DMS79 (cell line): ENCODE data around the gene ZFYVE21.

Experiments
- DNase-seq: peaks from one replicate; lab custom pipeline; 2025; lab: John Stamatoyannopoulos, UW

The ZFYVE21 gene

GRCh38 chr14:103737432-103738045, 21.9 kb downstream of the ZFYVE21 start:
- no peak for DNase-seq

DNA sequence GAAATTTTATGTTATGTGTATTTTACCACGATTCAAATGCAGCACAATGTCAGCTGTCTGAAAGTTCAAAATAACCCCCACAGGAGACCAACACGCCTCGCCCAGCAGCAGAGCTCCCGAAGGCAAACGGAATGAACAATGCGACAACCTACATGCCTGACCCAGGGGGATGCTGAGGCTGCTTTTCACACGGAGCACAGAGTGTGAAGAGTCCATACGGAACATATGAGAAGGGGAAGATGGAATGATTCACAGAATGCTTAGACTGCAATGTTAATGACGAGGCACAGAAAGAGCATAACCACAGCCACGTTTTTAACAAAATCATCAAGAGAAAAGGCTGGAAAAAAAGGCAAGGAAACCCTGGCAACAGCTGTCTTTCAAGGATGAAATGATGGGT, 22.6 kb downstream of the ZFYVE21 start:
- no peak for DNase-seq

DNA sequence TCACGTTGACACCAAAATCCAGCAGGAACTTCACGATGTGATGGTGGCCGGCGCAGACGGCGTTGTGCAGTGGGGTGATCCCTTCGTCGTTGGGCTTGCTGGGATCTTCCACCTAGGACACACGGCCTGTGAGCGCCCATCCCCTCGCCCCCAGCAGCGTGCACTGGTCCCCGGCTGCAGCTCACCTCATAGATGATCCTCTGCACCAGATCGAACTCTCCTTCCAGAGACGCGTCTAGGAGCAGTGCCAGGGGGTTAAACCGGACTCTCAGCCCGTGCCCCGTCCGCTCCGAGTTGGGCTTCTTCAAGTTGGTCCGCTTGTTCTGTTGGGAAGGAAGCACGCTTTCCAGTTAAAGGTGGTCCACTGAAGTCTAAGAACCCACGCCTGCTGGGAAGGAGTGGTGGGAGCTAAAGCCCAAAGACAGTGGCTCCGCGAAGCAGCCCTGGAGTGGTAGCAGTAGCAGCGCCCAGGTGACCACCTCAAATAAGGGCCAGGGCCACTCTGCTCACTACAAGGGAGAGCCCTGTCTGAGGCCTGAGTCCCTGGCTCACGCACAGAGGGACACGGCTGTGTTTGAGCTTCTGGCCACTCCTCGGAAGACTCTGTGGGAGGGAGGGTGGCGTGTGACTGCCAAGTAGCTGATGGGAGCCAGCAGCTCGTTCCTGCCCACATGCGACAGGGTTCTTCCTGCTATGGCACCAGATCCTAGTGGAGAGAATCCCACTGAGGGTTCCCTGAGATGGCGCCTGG, 23.3 kb downstream of the ZFYVE21 start:
- DNase-seq: no peak

GRCh38 chr14:103739466-103739792, 23.8 kb downstream of the ZFYVE21 start:
- no peak for DNase-seq

GRCh38 chr14:103739793-103740501, 24.3 kb downstream of the ZFYVE21 start:
- DNase-seq: no peak

DNA sequence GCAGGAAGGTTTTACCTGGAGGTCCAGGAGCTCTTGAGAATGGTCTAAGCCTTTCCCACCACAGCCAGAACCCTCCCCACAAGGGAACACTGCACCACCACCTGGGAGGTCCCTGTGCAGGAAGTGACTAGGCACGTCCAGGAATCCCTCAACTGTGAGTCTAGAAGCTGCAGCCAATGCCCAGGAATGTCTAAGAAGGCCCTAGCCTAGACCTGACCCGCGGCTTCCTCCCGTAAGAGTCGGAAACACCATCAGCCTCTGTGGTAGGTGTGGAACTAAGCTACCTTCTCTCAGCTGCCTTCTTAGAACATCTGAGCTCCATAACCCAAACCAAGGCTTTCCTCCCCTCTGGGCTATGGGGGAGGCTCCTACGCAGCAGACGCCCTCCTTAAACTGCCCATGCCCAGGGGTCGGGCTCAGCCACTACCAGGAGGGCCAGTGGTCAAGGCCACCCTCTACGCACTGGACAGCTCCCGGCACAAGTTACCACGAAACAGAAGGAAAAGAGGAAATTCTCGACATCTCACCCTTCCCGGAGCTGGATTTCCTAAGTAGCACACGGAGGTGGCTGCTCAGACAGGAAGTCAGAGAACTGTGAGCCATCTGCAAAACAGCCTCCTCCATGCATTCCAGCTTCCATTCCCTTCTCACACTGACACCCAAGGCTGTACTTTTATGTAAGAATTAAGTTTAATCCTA, 25.5 kb downstream of the ZFYVE21 start:
- no peak for DNase-seq

- DNase-seq: no peak
These were observed 26.3 kb downstream of the ZFYVE21 start for GRCh38 chr14:103741876-103742275.

DNA sequence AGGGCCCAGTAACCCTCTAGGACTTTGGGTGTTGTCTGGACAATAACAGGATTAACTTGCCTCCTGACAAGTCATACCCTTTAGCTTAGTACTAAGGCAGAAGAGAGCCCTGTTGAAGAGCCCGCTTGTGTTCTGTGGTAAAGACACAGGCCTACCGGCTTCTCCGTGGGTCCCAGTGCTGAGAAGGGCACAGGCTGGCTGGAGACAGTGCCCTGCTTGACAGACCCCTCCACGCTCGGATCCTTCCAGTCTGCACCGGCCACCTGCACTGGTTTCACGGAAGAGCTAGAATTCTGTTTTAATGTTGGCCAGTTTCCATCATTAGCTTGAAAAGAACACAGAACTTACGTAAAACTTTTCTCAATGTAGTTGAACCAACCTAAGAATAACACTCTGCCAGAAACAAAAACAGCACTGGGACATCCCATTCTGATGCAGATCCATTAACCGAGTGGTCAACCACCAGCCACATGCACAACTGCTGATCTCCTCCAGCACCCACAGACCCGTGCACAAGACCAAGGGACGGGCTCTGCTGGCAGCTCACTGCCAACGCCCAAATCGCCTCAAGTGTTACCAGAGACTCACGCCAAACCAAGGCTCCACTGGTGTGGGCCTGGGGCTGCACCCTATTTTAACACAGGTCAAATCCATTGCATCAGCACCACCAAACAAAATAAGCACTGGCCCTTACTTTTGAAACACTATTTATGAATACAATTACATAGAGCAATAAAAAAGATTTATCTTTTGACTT, 27.1 kb downstream of the ZFYVE21 start:
- no peak for DNase-seq

GRCh38 chr14:103743691-103744090, 28.1 kb downstream of the ZFYVE21 start:
- no peak for DNase-seq

GRCh38 chr14:103744621-103745395, 29.2 kb downstream of the ZFYVE21 start:
- DNase-seq: no peak

GRCh38 chr14:103745424-103745823, 29.8 kb downstream of the ZFYVE21 start:
- DNase-seq: no peak

DNA sequence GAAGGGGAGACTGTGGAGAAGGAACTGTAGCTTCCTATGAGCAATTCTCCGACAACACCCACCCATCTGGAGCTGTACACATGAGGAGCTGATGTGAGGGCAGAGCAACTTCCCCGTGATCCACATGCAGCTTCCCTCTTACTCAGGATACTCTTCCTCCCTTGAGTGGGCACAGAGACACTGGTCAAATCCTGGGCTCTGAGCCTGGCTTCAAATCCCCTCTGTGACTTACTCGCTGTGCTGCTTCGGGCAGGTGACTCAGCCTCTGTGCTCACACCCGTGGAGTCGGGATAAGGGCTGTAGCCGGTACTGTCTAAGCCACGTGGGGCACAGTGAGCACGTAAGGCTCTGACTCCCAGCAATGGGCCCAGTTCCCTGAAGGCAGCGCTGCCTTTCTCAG, 31.1 kb downstream of the ZFYVE21 start:
- no peak for DNase-seq

GRCh38 chr14:103748534-103748857, 32.9 kb downstream of the ZFYVE21 start:
- no peak for DNase-seq

GRCh38 chr14:103749452-103749851, 33.8 kb downstream of the ZFYVE21 start:
- no peak for DNase-seq

- DNase-seq: no peak
These were observed 34.2 kb downstream of the ZFYVE21 start for GRCh38 chr14:103749860-103750259.

DNA sequence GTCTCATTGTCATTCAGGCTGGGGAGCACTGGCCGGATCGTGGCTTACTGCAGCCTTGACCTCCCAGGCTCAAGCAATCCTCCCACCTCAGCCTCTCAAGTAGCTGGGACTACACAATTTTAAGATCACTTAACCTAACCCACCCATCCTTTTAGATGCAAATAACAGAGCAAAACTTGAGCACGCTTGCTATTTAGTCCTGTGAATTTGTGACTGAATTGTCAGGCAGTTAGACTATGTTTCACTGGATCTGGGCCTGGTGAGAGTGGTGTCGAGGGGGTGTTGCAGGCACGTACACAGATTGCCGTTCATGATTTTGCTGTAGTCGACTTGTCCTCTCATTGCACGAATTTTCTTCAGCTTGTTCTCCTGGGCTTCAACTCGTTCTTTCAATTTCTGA, 38.2 kb downstream of the ZFYVE21 start:
- no peak for DNase-seq

GRCh38 chr14:103755060-103755459, 39.5 kb downstream of the ZFYVE21 start:
- no peak for DNase-seq

DNA sequence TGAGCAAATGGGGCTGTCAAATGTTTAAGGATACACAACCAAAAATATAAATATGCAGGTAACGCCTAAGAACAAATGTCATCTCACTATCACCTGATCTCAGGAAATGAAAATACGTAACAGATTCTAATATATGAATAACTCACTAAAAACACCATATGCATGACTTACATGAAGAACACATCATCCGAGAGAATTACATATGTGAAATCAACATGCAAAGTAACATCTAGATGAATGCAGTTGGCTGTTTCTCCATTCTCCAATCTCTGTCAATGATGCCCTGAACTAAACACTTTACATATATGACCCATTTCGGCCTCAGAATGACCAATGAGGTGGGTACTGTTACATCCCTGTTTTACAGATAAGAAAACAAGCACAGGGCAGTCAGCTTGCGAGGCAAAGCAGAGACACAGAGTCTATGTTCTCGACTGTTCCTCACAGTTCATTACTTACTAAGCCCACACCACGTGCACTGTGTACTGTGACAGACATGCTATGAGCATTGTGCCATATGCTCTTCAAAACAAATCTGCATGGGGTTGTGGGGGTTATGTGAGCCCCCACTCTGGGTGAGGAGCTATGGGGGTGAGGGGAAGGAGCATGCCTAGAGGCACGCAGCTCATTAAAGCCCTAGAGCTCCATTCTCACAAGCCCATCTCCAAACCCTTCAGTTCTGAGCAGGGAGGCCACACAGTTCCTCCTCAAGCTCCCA, 42.6 kb downstream of the ZFYVE21 start:
- no peak for DNase-seq

GRCh38 chr14:103762036-103762435, 46.4 kb downstream of the ZFYVE21 start:
- no peak for DNase-seq

GRCh38 chr14:103762541-103762940, 46.9 kb downstream of the ZFYVE21 start:
- DNase-seq: no peak
